HG02970 (cell line): ENCODE results near the gene DCST1.
"Not testable (repeated sequence)": the region's sequence is repeated elsewhere in the genome, so short reads cannot be mapped to it uniquely, and the experiment has no call there.

Source experiments
- ATAC-seq: cut with Tn5 transposase; IDR thresholded peaks from one replicate; pipeline ENCODE4 v1.9.1; 2021; ENCODE audit warnings: mild to moderate bottlenecking, moderate library complexity, moderate number of reproducible peaks; ENCODE audit not compliant: unreplicated experiment, low FRiP score

DCST1 gene, protein sequence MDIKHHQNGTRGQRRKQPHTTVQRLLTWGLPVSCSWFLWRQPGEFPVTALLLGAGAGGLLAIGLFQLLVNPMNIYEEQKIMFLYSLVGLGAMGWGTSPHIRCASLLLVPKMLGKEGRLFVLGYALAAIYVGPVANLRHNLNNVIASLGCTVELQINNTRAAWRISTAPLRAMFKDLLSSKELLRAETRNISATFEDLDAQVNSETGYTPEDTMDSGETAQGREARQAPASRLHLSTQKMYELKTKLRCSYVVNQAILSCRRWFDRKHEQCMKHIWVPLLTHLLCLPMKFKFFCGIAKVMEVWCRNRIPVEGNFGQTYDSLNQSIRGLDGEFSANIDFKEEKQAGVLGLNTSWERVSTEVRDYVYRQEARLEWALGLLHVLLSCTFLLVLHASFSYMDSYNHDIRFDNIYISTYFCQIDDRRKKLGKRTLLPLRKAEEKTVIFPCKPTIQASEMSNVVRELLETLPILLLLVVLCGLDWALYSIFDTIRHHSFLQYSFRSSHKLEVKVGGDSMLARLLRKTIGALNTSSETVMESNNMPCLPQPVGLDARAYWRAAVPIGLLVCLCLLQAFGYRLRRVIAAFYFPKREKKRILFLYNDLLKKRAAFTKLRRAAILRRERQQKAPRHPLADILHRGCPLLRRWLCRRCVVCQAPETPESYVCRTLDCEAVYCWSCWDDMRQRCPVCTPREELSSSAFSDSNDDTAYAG

DNA sequence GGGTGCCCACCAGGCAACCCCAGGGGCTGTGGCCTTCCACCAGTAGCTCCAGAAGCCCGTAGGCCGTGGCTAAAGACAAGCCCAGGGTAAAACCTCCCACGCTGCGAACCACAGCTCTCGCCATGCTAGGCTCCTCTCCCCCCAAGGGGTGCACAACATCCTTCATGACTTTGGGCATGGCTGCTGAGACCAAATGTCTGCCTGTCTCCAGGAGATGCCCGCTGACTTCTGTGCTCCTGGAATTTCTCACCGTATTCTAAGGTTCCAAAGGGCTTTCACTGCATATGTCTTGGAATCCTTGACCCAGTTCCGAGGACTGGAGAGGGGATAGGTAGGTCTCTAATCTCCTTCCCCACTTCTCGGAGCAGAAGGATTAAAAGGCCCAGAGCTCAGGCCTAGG is at the start of gene DCST1, which contains the start of gene DCST2:
TSS of gene DCST1 (plus strand) at position 301 of the 400 bp plus-strand sequence. CDS start 213 bp downstream, outside the sequence.
TSS of gene DCST2 (minus strand) at position 258 of the 400 bp plus-strand sequence. CDS start at position 178, 80 bp downstream.
- ATAC-seq: no peak

DNA sequence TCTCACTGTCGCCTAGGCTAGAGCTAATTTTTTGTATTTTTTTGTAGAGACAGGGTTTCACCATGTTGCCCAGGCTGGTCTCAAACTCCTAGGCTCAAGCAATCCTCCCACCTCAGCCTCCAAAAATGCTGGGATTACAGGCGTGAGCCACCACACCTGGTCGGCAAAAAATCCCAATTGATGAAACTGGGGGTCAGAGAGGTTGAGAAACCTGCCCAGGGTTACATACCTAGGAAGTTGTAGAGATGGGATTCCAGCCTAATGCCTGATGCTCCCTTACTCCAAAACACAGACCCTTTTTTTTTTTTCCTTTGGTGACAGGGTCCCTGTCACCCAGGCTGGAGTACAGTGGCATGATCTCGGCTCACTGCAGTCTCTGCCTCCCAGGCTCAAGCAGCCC is 46.9 kb upstream of the DCST1 start:
- not testable (repeated sequence) for ATAC-seq

DNA sequence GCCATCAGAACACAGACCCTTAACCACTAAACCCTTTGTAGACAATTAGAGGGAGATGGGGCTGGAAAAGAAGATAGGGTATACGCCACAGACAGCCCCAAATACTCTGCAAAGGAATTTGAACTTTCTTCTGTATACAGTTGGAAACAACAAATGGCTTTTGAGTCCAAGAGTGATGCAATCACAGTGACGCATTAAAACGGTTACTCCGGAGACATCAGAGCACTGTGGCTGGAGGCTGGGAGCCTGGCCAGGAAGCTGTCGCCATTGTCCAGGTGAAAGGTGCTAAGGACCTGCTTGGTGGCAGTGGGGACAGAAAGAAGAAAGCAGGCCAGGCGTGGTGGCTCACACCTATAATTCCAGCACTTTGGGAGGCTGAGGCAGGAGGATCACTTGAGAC is 46.3 kb upstream of the DCST1 start:
- ATAC-seq: no peak

DNA sequence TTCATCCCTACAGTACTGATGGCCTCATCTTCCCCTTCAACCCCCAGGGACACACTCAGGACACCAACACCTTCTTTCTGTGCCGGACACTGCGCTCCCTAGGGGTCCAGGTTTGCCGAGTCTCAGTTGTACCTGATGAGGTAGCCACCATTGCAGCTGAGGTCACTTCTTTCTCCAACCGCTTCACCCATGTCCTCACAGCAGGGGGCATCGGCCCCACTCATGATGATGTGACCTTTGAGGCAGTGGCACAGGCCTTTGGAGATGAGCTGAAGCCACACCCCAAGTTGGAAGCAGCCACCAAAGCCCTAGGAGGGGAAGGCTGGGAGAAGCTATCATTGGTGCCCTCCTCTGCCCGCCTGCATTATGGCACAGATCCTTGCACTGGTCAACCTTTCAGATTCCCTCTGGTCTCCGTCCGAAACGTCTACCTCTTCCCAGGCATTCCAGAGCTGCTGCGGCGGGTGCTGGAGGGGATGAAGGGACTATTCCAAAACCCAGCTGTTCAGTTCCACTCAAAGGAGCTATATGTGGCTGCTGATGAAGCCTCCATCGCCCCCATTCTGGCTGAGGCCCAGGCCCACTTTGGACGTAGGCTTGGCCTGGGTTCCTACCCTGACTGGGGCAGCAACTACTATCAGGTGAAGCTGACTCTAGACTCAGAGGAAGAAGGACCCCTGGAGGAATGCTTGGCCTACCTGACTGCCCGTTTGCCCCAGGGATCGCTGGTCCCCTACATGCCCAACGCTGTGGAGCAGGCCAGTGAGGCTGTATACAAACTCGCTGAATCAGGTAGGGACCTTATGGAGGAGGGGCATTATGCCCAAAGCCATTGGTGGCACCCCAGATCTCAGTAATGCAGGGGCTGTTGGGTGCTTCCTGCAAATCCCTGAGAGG is 45.3 kb upstream of the DCST1 start:
- no peak for ATAC-seq

DNA sequence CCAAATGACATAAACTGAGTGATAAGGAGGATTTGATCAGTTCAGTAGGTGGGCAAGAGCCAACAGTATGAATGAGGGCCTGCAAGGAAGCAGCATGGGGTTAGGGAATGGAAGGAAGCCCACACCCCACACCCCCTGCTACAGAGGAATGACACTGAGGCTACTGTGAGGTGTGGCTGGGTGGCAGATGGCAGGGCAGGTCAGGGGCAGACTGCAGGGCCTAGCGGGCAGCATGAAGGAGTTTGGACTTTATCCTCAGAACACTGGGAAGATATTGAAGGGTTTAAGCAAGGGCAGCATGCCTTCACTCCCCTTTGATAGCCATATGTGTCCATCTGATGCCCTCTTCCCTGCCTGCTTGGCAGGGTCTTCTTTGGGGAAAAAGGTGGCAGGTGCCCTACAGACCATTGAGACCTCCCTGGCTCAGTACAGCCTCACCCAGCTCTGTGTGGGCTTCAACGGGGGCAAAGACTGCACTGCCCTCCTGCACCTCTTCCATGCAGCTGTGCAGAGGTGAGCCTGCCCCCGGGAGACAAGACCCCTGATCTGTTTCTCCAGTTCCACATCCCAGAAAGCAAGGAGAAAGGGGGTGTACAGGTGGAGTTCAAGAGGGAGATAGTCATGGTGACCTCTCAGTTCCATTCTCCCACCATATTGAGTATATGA is 44.3 kb upstream of the DCST1 start:
- ATAC-seq: no peak

DNA sequence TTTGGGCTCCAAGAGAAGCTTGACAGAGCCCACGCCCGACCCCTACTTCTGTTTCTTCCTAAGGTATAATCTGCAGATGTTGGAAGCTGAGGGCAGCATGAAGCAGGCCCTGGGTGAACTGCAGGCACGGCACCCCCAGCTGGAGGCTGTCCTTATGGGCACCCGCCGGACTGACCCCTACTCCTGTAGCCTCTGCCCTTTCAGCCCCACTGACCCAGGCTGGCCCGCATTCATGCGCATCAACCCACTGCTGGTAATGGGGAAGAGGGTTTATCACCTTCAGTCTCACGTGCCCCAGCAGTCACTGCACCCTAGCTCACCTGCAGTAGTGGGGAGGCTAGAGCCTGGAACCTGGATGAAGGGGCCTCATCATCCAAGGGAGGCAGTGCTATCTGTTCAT is 43.3 kb upstream of the DCST1 start:
- no peak for ATAC-seq

DNA sequence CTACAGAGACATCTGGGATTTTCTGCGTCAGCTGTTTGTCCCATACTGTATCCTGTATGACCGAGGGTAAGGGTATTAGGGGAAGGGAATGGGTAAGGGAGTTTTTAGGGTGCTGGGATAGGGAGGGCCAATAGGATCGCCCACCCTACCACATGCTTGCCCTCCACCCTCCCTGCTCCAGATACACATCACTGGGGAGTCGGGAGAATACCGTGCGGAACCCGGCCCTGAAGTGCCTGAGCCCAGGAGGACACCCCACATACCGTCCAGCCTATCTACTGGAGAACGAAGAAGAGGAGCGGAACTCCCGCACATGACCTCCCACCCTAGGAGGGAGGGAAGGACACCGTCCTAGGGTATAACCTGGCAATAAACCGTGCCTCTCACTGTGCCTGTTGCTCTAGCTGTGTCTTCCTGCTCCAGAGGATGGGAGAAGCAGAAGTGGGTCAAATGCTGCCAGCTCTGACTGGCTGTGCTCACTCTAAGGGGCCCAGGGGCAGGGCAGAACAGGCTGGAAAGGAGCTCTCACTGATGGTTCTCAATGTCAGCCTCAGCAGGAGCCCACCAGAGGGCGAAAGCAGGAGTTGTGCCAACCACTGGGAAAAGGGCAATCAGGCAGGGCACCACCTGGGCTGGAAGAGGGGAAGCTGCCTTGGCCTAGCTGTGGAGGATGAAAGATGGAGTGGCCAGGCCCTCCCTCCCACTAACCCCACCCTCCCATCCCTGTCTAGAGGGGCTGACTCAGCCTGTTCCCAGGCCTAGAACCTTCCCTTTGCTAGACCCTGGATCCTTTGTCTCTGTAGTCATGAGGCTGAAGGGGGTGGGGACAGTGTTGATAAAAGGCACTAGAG is 40.7 kb upstream of the DCST1 start:
- no peak for ATAC-seq

DNA sequence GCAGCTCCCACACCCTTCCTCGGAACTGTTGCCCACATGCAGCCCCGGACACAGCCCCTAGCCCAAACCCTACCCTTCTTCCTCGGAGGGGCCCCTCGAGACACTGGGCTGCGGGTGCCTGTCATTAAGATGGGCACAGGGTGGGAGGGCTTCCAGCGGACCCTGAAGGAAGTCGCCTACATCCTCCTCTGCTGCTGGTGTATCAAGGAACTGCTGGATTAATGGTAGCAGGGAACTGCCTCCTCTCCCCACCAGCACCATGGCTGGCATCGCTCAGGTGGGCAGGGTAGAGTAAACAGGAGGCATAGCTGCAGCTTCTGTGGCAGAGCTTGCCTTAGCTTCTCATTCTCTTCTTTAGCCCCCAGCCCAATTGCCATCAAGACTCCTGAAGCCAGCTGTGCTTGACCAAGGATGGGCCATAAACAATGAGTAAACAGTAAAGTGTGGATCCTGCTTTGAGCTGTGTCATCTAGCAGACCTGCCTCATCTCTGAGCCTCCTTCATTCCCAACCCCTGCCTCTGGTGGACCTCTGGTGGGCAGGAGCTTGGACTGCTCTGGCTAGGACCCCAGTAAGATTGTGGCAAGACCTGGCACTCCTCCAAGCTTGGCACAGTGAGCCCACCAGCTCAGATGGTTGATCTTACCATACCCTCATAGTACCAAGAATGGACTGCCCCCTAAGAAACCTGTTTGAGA is 39.9 kb upstream of the DCST1 start, which contains the start of gene LENEP:
TSS of gene LENEP (plus strand) at position 15 of the 697 bp plus-strand sequence. CDS start at position 37, 22 bp downstream.
- ATAC-seq: no peak

DNA sequence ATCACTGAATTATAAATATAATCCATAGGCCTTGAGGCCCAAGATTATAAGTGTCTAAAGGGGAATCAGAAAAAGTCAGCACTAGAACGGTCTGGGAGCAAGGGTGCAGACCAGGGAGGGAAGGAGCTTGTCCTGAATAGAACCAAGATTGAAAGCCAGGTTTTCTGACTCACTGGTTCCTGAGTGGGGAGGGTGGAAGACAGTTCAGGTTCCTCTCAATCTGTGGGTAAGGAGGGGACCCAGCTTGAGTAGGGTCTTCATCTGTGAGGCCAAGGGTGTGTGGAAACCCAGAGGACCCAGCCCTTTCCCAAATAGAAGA is 39.4 kb upstream of the DCST1 start:
- ATAC-seq: no peak

DNA sequence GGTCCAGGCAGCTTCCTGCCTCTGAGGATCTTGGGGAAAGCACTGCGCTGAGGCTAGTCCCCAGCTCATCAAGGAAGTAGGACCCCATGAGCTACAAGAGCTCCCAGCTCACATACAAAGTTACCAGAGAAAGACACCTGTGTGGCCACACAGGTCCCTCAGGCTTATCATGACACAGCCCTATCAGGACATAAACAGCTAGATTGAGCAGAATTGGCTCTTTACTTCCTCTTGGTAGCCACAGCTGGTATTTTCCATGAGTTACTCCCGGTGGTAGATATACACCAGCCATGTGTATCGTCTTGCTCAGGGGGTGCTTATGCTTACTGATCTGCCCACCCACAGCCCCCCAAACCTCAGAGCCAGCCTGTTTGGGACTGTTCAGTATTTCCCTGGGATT is 39.0 kb upstream of the DCST1 start:
- no peak for ATAC-seq

DNA sequence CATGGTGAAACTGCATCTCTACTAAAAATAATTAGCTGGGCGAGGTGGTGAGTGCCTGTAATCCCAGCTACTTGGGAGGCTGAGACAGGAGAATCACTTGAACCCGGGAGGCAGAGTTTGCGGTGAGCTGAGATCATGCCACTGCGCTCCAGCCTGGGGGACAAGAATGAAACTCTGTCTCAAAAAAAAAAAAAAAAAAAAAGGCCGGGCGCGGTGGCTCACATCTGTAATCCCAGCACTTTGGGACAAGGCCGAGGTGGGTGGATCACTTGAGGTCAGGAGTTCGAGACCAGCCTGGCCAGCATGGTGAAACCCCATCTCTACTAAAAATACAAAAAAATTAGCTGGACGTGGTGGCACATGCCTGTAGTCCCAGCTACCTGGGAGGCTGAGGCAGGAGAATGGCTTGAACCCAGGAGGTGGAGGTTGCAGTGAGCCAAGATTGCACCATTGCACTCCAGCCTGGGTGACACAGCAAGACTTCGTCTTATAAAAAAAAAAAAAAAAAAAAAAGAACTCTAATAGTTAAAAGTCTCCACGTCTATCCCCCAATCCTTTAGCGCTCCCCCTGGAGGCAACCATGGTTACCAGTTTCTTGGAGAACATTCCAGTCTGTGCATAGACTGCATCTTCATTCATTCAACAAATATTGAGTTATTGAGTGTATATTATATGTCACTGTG is 38.2 kb upstream of the DCST1 start:
- not testable (repeated sequence) for ATAC-seq

DNA sequence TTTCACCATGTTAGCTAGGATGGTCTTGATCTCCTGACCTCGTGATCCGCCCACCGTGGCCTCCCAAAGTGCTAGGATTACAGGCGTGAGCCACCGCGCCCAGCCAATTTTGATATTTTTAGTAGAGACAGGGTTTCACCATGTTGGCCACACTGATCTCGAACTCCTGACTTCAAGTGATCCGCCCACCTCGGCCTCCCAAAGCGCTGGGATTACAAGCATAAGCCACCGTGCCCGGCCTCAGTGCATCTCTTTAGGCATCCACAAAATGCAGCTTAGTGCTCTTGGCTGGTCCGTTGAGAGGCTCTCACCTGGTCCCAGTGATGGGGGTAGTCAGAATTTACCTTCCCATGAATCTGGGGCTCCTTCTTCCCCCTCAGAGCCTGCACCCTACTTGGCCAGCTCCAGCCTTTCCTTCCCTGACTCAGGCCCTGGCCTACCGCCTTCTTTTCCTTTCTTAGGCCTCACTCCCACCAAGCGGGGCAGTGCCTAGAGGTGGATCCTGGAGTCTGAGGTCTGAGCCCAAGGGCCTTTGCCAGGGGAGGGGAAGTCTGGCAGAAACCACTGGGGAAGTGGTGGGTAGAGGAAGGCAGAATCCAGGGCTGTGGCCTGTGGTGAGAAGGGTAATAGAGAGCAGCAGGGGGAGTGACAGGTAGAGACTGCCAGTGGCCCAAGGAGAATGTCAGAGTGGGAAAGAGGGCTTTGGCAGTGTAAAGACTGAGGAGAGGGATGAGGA is 36.5 kb upstream of the DCST1 start:
- no peak for ATAC-seq

DNA sequence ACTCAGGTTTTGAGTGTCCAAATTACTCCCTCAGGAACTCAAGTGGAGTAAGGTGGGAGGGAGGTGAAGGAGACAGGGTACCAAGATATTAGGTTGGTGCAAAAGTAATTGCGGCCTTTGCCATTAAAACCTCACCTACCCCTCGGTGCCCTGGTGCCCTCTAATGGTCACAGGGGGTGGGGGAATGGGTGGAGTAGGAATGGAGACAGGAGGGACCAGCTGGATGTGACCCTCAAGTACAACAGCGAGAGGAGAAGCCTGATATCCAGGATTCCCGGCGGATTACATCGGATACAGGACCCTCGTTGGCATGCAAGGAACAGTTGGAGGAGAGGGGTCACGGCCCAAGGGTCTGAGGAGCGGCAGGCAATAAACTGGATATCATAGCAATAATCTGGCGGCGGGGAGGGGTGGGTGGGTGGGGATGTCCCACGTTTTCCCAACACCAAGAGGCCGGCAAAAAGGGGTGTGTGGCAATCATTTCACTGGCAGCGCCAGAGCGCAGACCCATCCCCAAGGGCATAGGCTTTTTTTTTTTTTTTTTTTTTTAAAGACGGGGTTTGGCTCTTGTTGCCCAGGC is 35.3 kb upstream of the DCST1 start:
- ATAC-seq: no peak

DNA sequence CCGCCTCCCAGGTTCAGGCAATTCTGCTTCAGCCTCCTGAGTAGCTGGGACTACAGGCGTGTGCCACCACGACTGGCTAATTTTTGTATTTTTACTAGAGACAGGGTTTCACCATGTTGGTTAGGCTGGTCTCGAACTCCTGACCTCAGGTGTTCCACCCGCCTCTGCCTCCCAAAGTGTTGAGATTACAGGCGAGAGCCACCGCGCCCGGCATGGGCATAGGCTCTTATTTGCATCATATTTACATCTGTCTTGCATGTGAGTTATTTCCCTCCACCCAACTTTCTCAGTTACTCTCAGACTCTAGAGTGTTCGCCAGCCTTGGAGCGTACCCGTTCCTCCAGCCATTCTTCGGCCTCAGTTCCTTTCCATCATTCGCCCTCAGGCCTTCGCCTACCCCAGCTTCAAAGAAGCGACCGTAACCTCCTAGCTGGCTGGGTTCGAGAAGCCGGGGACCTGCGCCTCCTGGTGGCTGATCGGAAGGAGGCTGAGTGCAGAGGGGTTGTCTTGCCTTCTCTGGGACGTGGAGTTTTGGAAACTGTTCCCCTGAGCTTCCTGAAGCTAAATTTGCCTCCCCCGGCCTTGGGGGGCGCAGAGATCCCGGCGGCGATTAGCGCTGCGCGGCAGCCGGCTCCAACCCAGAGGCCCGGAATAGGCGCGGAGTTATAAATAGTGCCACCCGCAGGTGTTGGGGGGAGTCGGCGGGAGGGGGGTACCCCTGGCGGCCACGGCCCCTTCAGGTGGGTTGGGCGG is 34.6 kb upstream of the DCST1 start:
- no peak for ATAC-seq

DNA sequence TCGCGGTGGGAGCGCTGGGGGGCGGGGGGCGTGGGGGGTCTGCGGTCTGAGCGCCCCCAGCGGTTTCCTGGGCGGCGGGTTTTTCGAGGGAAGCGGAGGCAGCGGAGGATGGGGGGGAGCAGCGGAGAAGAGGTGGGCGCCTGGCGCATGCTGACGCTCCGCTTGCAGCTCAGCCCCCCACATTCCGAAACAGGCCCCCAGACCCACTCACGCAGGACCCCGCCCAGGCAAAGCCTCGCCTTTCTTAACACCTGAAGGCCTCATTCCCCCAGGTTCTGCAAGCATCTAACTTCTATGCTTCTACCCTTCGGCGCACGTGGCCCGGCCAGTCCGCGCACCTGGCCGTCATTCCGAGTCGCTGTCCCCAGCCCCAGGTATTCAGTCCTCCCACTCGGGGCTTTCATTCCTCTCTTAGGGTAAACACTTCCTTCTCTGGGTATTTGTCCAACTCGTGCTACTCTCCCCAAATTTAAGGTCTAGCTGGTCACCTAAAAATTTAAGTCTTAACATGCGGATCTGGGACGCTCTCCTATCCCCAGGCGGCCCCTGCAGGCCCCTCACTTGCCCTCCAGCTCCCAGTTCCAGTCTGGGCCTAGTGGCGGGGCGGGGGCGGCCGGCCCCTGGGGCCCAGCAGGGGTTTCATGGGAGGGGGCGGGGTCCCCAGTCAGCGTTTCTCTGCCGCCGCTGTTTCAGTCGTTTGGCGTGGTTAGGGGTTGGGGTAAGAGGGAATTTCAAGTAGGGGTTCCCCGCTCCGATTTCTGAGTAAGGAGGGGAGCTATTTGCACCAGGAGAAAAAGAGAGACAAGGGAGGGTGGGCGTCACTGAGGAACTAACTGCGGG is 33.8 kb upstream of the DCST1 start:
- ATAC-seq: no peak

DNA sequence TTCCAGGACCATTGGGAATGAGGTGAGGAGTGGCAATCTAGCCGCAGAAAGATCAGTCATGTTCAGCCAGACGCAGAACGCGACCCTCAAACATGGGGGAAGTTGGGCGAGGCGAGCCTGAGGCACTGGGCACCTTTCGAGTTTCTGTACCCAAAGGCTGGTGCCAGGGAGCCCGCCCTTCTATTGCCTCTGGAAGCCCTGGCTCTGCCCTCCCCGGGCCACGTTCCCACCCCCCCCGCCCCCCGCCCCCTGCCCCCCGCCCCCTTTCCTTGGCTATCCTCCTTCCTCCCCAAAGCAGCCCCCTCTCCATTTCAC is 33.3 kb upstream of the DCST1 start:
- ATAC-seq: no peak
